MV-4-11 (cell line): ENCODE results near the gene ZBTB33.

ENCODE experiments used
- DNase-seq: peaks from one replicate; lab custom pipeline; 2025; lab: John Stamatoyannopoulos, UW

Gene ZBTB33

DNA sequence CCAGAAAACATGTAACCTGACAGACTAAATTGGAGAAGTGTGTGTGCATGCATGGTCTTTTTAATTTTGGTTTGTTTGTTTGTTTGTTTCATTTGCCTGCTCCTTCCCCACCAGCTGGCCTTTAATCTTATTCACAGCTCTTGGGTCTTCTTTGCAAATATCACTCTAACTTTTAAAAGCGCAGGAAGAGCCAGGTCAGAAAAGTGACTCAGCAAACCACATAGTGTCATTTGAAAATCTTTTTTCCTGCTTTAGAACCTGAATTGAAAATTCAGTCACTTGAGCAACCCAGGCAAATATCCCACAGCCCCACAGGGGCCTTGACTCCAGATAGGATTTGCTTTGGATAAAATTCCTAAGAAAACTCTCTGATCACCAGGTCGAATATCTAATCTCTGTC, 56.0 kb downstream of the ZBTB33 start:
- peak; percentile 38 for DNase-seq
